Keratinocyte (primary cell): ENCODE data around the gene NF2.

ENCODE experiments used
- EZH2 ChIP-seq: IDR thresholded peaks from one replicate; pipeline ENCODE4 v1.6.1; 2012; ENCODE audit warnings: inconsistent platforms, mild to moderate bottlenecking, low read length, moderate library complexity
- TF ChIP-seq, protein P1 (sequence below), 3 experiments: IDR thresholded peaks in 1 of 3; conservative IDR thresholded peaks in 1 of 3; optimal IDR thresholded peaks in 1 of 3; 2 replicates in 2 of 3; 3 replicates in 1 of 3; pipeline versions ENCODE3 to v1.5.1; 2011; ENCODE audit warnings: low read length in 3 of 3, mild to moderate bottlenecking in 3 of 3, moderate library complexity in 2 of 3, control low read depth in 1 of 3, inconsistent platforms in 1 of 3; ENCODE audit not compliant: insufficient read depth in 2 of 3; ENCODE audit errors: extremely low read depth in 1 of 3

- TF ChIP-seq, protein P1, sequence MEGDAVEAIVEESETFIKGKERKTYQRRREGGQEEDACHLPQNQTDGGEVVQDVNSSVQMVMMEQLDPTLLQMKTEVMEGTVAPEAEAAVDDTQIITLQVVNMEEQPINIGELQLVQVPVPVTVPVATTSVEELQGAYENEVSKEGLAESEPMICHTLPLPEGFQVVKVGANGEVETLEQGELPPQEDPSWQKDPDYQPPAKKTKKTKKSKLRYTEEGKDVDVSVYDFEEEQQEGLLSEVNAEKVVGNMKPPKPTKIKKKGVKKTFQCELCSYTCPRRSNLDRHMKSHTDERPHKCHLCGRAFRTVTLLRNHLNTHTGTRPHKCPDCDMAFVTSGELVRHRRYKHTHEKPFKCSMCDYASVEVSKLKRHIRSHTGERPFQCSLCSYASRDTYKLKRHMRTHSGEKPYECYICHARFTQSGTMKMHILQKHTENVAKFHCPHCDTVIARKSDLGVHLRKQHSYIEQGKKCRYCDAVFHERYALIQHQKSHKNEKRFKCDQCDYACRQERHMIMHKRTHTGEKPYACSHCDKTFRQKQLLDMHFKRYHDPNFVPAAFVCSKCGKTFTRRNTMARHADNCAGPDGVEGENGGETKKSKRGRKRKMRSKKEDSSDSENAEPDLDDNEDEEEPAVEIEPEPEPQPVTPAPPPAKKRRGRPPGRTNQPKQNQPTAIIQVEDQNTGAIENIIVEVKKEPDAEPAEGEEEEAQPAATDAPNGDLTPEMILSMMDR (optimal IDR thresholded peaks at IDR 0.05 in 1 of 3, IDR thresholded peaks at IDR 0.05 in 1 of 3, conservative IDR thresholded peaks at IDR 0.05 in 1 of 3; ENCODE audit: extremely low read depth in 1 of 3, insufficient read depth in 2 of 3, low read length in 3 of 3), result no peak
- no peak for TF ChIP-seq EZH2
Measured at GRCh38 chr22:29574762-29575450, 28.5 kb upstream of the NF2 start.
